ENCODE measurements around the gene SDR42E2. TPM values are rescaled to one million over a fixed set of nuclear protein-coding genes. Genes with fewer than 3 reads are reported as not detected.

The SDR42E2 gene
- total RNA-seq, 2 donors from 2014 or later = 0.66 TPM; not detected in 1

- intact Hi-C loops (cut with DNase I) = no loop called here
- no peaks in the 10 kb centered on the region for H3K27me3 ChIP-seq
- DNase-seq = no peak
- 63 to 73% methylated on average over 2 to 11 of the region's 11 CpGs for WGBS, 2 donors
- TF ChIP-seq POLR2A (IDR thresholded peaks at IDR 0.05) (no peak), CTCF (IDR thresholded peaks at IDR 0.05) (no peak)
- no peaks in the 10 kb centered on the region for H3K36me3 ChIP-seq (replicated peaks in 1 of 2; ENCODE audit: insufficient read depth in 1 of 2, low read depth in 2 of 2)
- no peaks in the 10 kb centered on the region for H3K9me3 ChIP-seq
- H3K4me3 ChIP-seq = no peak overlapping the region
- ATAC-seq = no peak
- H3K4me1 ChIP-seq = no peaks in the 10 kb centered on the region
- no peak overlapping the region for H3K27ac ChIP-seq
Measured at GRCh38 chr16:22181426-22181825, 19.1 kb downstream of the SDR42E2 start.

GRCh38 chr16:22181843-22182242 is 19.5 kb downstream of the SDR42E2 start:
- Histone ChIP-seq H3K27ac (no peak overlapping the region), H3K4me3 (no peak overlapping the region), H3K9me3 (no peaks in the 10 kb centered on the region), H3K27me3 (no peaks in the 10 kb centered on the region), H3K36me3 (replicated peaks in 1 of 2; ENCODE audit: insufficient read depth in 1 of 2, low read depth in 2 of 2) (no peaks in the 10 kb centered on the region), H3K4me1 (no peaks in the 10 kb centered on the region)
- intact Hi-C loops (cut with DNase I) = no loop called here
- no peak for DNase-seq
- ATAC-seq = no peak
- WGBS, 2 donors = 60 to 62% methylated on average over 6 to 7 of the region's 7 CpGs
- TF ChIP-seq CTCF (IDR thresholded peaks at IDR 0.05) (no peak), POLR2A (IDR thresholded peaks at IDR 0.05) (no peak)

- H3K27ac ChIP-seq = no peak overlapping the region
- no peak for TF ChIP-seq CTCF (IDR thresholded peaks at IDR 0.05)
- H3K27me3 ChIP-seq = no peaks in the 10 kb centered on the region
- WGBS, 2 donors = 73 to 84% methylated on average over 3 to 5 of the region's 5 CpGs
- DNase-seq (no peak), ATAC-seq (no peak)
- H3K36me3 ChIP-seq (replicated peaks in 1 of 2; ENCODE audit: insufficient read depth in 1 of 2, low read depth in 2 of 2) = no peaks in the 10 kb centered on the region
- H3K9me3 ChIP-seq = no peaks in the 10 kb centered on the region
- intact Hi-C loops (cut with DNase I) = no loop called here
- H3K4me3 ChIP-seq = no peak overlapping the region
- H3K4me1 ChIP-seq = peaks cover 3% of the 10 kb centered on the region
Measured at GRCh38 chr16:22183335-22183734, 21.0 kb downstream of the SDR42E2 start.

DNA sequence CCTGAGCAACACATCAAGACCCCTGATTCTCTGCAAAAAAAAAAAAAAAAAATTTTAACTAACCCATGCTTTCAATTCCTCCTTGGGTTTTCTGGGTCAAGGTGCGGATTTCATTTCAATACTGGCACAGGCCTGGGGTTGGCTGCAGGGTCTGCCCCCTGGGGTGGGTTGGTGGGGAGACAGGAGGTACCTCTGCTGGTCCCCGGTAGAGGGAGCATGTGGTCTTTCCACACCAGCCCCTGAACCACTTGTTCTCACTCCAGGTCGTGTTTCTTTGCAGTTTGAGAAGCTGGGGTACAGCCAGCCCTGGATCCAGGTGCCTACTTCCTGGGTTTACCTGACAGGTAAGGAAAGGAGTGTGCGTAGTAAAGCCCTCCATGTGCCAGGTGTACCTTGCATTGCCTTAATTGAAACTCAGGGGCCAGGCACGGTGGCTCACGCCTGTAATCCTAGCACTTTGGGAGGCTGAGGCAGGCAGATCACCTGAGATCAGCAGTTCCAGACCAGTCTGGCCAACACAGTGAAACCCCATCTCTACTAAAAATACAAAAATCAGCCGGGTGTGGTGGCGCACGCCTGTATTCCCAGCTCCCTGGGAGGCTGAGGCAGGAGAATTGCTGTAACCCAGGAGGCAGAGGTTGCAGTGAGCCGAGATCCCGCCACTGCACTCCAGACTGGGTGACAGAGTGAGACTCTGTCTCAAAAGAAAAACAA is 21.8 kb downstream of the SDR42E2 start:
- H3K27ac ChIP-seq = no peak overlapping the region
- peaks cover 11% of the 10 kb centered on the region for H3K4me1 ChIP-seq
- ATAC-seq (no peak), DNase-seq (no peak)
- TF ChIP-seq POLR2A (IDR thresholded peaks at IDR 0.05) = no peak
- H3K36me3 ChIP-seq (replicated peaks in 1 of 2; ENCODE audit: insufficient read depth in 1 of 2, low read depth in 2 of 2) = no peaks in the 10 kb centered on the region
- no peaks in the 10 kb centered on the region for H3K9me3 ChIP-seq
- no peak overlapping the region for H3K4me3 ChIP-seq
- no peaks in the 10 kb centered on the region for H3K27me3 ChIP-seq
- 73% methylated on average over 11 of the region's 11 CpGs for WGBS, 2 donors
- intact Hi-C loops (cut with DNase I) = no loop called here

DNA sequence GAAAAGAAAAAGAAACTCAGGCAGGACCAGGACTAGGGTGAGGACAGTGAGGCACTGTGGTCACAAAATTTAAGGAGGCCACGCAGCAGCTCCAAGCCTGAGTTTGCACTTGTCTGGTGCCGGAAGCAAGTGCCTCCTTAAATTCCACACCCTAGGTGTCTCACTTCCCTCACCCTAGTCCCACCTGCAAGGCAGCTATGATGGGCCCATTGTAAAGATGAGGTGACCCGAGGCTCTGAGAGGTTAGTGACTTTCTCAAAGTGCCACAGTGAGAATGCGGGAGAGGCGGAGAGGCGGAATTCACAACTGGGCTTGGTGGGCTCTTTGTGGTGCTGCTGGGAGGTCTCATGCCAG is 22.3 kb downstream of the SDR42E2 start:
- H3K9me3 ChIP-seq = no peaks in the 10 kb centered on the region
- intact Hi-C loops (cut with DNase I) = no loop called here
- no peak for DNase-seq

More for the DNA sequence above, 22.3 kb downstream of the SDR42E2 start:
- H3K27me3 ChIP-seq = no peaks in the 10 kb centered on the region
- no peaks in the 10 kb centered on the region for H3K36me3 ChIP-seq (replicated peaks in 1 of 2; ENCODE audit: insufficient read depth in 1 of 2, low read depth in 2 of 2)
- H3K27ac ChIP-seq = no peak overlapping the region
- no peak for TF ChIP-seq POLR2A (IDR thresholded peaks at IDR 0.05)
- no peak for TF ChIP-seq CTCF (IDR thresholded peaks at IDR 0.05)
- ATAC-seq = no peak
- H3K4me3 ChIP-seq = no peak overlapping the region
- H3K4me1 ChIP-seq = peaks cover 16% of the 10 kb centered on the region
- 81 to 83% methylated on average over 6 of the region's 6 CpGs for WGBS, 2 donors
